Breast epithelium (tissue), 4 donors: Measurements from ENCODE around the gene CCDC187. TPM values are rescaled to one million over a fixed set of nuclear protein-coding genes. Genes with fewer than 3 reads are reported as not detected.

Experiments
- DNase-seq, 2 donors: peaks; one replicate each; pipeline ENCODE4 v3.0.0-alpha.2; 2019; ENCODE audit warnings: low spot score in 2 of 2
- H3K27ac ChIP-seq, 2 donors: fragments of 200-600 bp; sonication (generic) in 1 of 2; one replicate each; pipeline ENCODE4 v1.5.1; 2016 to 2019; ENCODE audit warnings: mild to moderate bottlenecking in 1 of 2
- H3K27me3 ChIP-seq, 2 donors: fragments of 200-600 bp; sonication (generic) in 1 of 2; one replicate each; pipeline versions ENCODE4 v1.5.1 to v1.6.0; 2017 to 2019; ENCODE audit warnings: control low read depth in 1 of 2, mild to moderate bottlenecking in 1 of 2
- H3K36me3 ChIP-seq: fragments of 200-600 bp; one replicate; pipeline ENCODE4 v1.5.1; 2019
- H3K4me1 ChIP-seq, 2 donors: fragments of 200-600 bp; sonication (generic); one replicate each; pipeline ENCODE4 v1.5.1; 2016 to 2019; ENCODE audit warnings: control low read depth in 1 of 2
- H3K4me3 ChIP-seq, 3 donors: fragments of 200-600 bp; sonication (generic); 1 replicate in 2 of 3; 2 replicates in 1 of 3; pipeline ENCODE4 v1.5.1; 2016 to 2019; ENCODE audit warnings: mild to moderate bottlenecking in 3 of 3, moderate library complexity in 2 of 3
- H3K9me3 ChIP-seq, 2 donors: fragments of 200-600 bp; sonication (generic) in 1 of 2; one replicate each; pipeline ENCODE4 v1.5.1; 2016 to 2019; ENCODE audit warnings: control low read depth in 1 of 2
- CTCF ChIP-seq, 3 donors: fragments of 450-650 bp; IDR thresholded peaks; one replicate each; pipeline ENCODE4 v1.5.1; 2016 to 2017; ENCODE audit warnings: antibody characterized with exemption in 3 of 3, mild to moderate bottlenecking in 3 of 3, moderate library complexity in 3 of 3
- POLR2A ChIP-seq: fragments of 450-650 bp; IDR thresholded peaks from one replicate; pipeline ENCODE4 v1.6.1; 2016; ENCODE audit warnings: antibody characterized with exemption, mild to moderate bottlenecking, moderate library complexity
- POLR2AphosphoS5 ChIP-seq, 3 donors: sonication (generic); formaldehyde crosslinking; IDR thresholded peaks; one replicate each; pipeline ENCODE4 v1.6.1; 2017; ENCODE audit warnings: antibody characterized with exemption in 3 of 3
- intact Hi-C: fragments of 100-400 bp; cut with DNase I; formaldehyde crosslinking; loops from one replicate; pipeline ENCODE4 v1.15.1; 2023; ENCODE audit warnings: low total_unique reads
- total RNA-seq, 3 donors: library from RNA; depleted of rRNA; stranded (reverse); fragments of >200 nt; gene quantifications; one replicate each; pipeline ENCODE4 v1.1.0, GENCODE V29; 2016

Gene CCDC187
- total RNA-seq, 3 donors from 2014 or later = not detected

DNA sequence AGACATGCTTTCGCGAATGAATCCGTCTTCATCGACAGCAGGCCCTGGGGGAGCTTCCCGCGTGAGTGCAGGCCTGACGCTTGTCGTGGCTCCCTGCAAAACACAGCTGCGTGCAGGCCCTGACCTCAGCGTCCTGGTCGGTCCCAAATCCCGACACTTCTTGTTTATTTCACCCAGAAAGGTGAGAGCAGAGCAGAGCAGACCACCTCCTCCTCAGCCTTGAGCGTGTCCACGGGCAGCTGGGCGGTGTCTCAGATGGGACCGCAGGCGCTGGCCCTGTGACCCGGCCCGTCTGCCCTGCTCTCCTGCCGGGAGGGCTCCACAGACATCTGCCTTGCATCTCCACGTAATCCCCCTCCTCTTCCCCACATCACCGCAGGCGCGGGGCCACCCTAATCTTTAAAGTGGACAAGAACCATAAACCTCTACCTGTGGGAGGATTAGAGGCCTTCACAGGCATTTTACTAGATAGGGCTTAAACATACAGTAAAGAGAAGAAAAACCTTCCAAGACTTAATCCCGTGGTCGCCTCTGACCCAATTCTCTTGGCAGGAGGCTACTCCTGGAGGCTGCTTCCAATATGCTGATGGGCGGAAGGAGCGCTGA, 91.4 kb downstream of the CCDC187 start:
- no peak for TF ChIP-seq CTCF (IDR thresholded peaks at IDR 0.05)
- no peak for TF ChIP-seq POLR2A
- no peak for TF ChIP-seq POLR2AphosphoS5 (IDR thresholded peaks at IDR 0.05)
- Histone ChIP-seq H3K27ac (no peak overlapping the region), H3K4me1 (no peaks in the 10 kb centered on the region), H3K9me3 (no peaks in the 10 kb centered on the region), H3K27me3 (no peaks in the 10 kb centered on the region), H3K36me3 (no peaks in the 10 kb centered on the region), H3K4me3 (no peak overlapping the region)
- no peak for DNase-seq
- intact Hi-C loops = no loop called here

GRCh38 chr9:136211441-136212344, 92.2 kb downstream of the CCDC187 start:
- H3K9me3 ChIP-seq = no peaks in the 10 kb centered on the region
- no peaks in the 10 kb centered on the region for H3K27me3 ChIP-seq
- H3K4me3 ChIP-seq = no peak overlapping the region
- no peak for DNase-seq
- no peak for TF ChIP-seq POLR2AphosphoS5 (IDR thresholded peaks at IDR 0.05)
- TF ChIP-seq CTCF (IDR thresholded peaks at IDR 0.05) = no peak
- no peak for TF ChIP-seq POLR2A
- no peaks in the 10 kb centered on the region for H3K36me3 ChIP-seq
- intact Hi-C loops = no loop called here
- no peaks in the 10 kb centered on the region for H3K4me1 ChIP-seq
- no peak overlapping the region for H3K27ac ChIP-seq

DNA sequence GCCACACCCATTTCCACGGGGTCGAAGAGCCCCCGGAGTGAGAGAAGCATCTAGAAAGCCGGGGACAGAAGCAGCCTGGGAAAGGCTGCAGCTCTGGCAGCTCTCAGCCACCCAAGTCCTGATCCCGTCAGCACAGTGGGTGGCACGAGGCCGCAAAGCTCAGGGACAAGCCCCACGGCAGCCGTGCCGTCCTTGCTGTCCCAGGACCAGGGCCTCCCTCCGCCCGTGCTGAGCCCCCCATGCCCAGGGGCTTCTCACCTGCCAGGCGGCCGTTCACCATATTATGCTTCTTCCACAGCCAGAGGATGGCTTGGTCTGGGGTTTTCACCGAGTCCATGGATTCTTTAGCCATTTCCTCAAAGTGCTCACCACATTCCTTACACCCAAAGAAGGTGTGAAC, 92.9 kb downstream of the CCDC187 start:
- Histone ChIP-seq H3K27me3 (no peaks in the 10 kb centered on the region), H3K27ac (no peak overlapping the region), H3K9me3 (no peaks in the 10 kb centered on the region), H3K4me3 (no peak overlapping the region), H3K36me3 (no peaks in the 10 kb centered on the region), H3K4me1 (no peaks in the 10 kb centered on the region)
- intact Hi-C loops = no loop called here
- TF ChIP-seq POLR2AphosphoS5 (IDR thresholded peaks at IDR 0.05) = no peak
- DNase-seq = no peak

DNA sequence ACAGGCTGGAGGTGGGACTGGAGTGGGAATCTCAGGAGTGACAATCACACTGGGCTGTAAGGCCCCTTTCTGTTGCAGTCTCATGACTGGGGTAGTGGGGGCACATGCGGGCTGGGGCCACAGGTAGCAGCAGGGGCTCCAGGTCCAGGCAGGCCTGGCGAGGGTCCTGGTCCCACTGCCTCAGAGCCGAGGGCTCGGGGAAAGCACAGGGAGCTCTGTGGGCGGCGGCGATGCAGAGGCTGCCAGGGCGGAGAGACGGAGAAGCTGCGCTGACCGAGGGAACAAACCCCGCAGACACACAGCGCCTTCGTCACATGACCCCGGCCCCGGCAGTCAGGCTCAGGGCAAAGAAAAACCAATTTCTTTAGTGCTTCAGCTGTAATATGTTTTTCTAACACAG, 93.6 kb downstream of the CCDC187 start:
- Histone ChIP-seq H3K4me1 (no peaks in the 10 kb centered on the region), H3K9me3 (no peaks in the 10 kb centered on the region), H3K27me3 (peaks cover under 1 to 5% of the 10 kb centered on the region in 2 donors), H3K4me3 (no peak overlapping the region), H3K36me3 (no peaks in the 10 kb centered on the region), H3K27ac (no peak overlapping the region)
- intact Hi-C loops = no loop called here
- no peak for DNase-seq
- TF ChIP-seq POLR2AphosphoS5 (IDR thresholded peaks at IDR 0.05) (no peak), POLR2A (no peak), CTCF (IDR thresholded peaks at IDR 0.05) (no peak)

GRCh38 chr9:136209786-136210185, 94.1 kb downstream of the CCDC187 start:
- intact Hi-C loops = no loop called here
- H3K36me3 ChIP-seq = no peaks in the 10 kb centered on the region
- TF ChIP-seq POLR2AphosphoS5 (IDR thresholded peaks at IDR 0.05) = no peak
- no peak for TF ChIP-seq POLR2A
- no peak for TF ChIP-seq CTCF (IDR thresholded peaks at IDR 0.05)

More at GRCh38 chr9:136209786-136210185, 94.1 kb downstream of the CCDC187 start:
- Histone ChIP-seq H3K27ac (no peak overlapping the region), H3K4me3 (no peak overlapping the region), H3K9me3 (no peaks in the 10 kb centered on the region), H3K4me1 (no peaks in the 10 kb centered on the region), H3K27me3 (peaks cover 6 to 10% of the 10 kb centered on the region in 2 donors)
- no peak for DNase-seq
